ENCODE data around the gene SYCE3. TPM values are rescaled to one million over a fixed set of nuclear protein-coding genes. Genes with fewer than 3 reads are reported as not detected.

Gene SYCE3
- total RNA-seq, 2 donors from 2014 or later = not detected

- H3K4me3 ChIP-seq = no peak overlapping the region
- TF ChIP-seq, protein P1, sequence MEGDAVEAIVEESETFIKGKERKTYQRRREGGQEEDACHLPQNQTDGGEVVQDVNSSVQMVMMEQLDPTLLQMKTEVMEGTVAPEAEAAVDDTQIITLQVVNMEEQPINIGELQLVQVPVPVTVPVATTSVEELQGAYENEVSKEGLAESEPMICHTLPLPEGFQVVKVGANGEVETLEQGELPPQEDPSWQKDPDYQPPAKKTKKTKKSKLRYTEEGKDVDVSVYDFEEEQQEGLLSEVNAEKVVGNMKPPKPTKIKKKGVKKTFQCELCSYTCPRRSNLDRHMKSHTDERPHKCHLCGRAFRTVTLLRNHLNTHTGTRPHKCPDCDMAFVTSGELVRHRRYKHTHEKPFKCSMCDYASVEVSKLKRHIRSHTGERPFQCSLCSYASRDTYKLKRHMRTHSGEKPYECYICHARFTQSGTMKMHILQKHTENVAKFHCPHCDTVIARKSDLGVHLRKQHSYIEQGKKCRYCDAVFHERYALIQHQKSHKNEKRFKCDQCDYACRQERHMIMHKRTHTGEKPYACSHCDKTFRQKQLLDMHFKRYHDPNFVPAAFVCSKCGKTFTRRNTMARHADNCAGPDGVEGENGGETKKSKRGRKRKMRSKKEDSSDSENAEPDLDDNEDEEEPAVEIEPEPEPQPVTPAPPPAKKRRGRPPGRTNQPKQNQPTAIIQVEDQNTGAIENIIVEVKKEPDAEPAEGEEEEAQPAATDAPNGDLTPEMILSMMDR (IDR thresholded peaks at IDR 0.05) = no peak
- no peaks in the 10 kb centered on the region for H3K4me1 ChIP-seq
- intact Hi-C loops (cut with DNase I) = no loop called here
- H3K9ac ChIP-seq (ENCODE audit: low read depth in 2 of 2, low read length in 2 of 2) = no peak overlapping the region
- peaks cover 27% of the 10 kb centered on the region for H3K27me3 ChIP-seq
- no peak for DNase-seq
- no peaks in the 10 kb centered on the region for H3K9me3 ChIP-seq
- H3K36me3 ChIP-seq = no peaks in the 10 kb centered on the region
- no peak overlapping the region for H3K27ac ChIP-seq
Observed at GRCh38 chr22:50606165-50606945, 43.6 kb upstream of the SYCE3 start.

DNA sequence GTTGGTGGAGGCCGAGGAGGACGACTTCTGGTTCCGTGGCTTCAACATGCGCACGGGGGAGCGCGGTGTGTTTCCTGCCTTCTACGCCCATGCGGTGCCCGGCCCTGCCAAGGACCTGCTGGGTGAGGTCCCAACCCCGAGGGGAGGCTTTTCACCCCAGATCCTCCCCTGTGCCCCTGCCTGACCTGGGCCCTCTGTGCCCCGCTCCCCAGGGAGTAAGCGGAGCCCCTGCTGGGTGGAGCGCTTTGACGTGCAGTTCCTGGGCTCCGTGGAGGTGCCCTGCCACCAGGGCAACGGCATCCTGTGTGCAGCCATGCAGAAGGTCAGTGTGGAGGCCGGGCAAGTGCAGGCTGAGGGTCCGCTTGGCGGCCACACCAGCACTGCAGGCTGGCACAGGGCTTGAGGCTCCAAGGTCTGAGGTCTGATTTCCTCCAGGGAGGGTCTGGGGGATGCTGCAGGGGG lies 42.9 kb upstream of the SYCE3 start:
- H3K4me1 ChIP-seq = no peaks in the 10 kb centered on the region
- H3K9ac ChIP-seq (ENCODE audit: low read depth in 2 of 2, low read length in 2 of 2) = no peak overlapping the region
- H3K27ac ChIP-seq = no peak overlapping the region
- DNase-seq = no peak
- no peaks in the 10 kb centered on the region for H3K36me3 ChIP-seq
- H3K9me3 ChIP-seq = no peaks in the 10 kb centered on the region
- TF ChIP-seq, protein P1 (IDR thresholded peaks at IDR 0.05) = no peak
- H3K4me3 ChIP-seq = no peak overlapping the region
- intact Hi-C loops (cut with DNase I) = no loop called here
- H3K27me3 ChIP-seq = peaks cover 32% of the 10 kb centered on the region

- no peak overlapping the region for H3K9ac ChIP-seq (ENCODE audit: low read depth in 2 of 2, low read length in 2 of 2)
- H3K27ac ChIP-seq = no peak overlapping the region
- no peaks in the 10 kb centered on the region for H3K36me3 ChIP-seq
- H3K4me3 ChIP-seq = no peak overlapping the region
- H3K9me3 ChIP-seq = no peaks in the 10 kb centered on the region
- intact Hi-C loops (cut with DNase I) = no loop called here
- H3K27me3 ChIP-seq = peaks cover 32% of the 10 kb centered on the region
- DNase-seq = no peak
- H3K4me1 ChIP-seq = no peaks in the 10 kb centered on the region
- TF ChIP-seq, protein P1 (IDR thresholded peaks at IDR 0.05) = no peak
Observed at GRCh38 chr22:50605002-50605612, 42.4 kb upstream of the SYCE3 start.

- no peaks in the 10 kb centered on the region for H3K9me3 ChIP-seq
- DNase-seq = no peak
- no peaks in the 10 kb centered on the region for H3K36me3 ChIP-seq
- H3K27ac ChIP-seq = no peak overlapping the region
- H3K27me3 ChIP-seq = peaks cover 37% of the 10 kb centered on the region
- H3K4me1 ChIP-seq = no peaks in the 10 kb centered on the region
- no peak overlapping the region for H3K9ac ChIP-seq (ENCODE audit: low read depth in 2 of 2, low read length in 2 of 2)
- H3K4me3 ChIP-seq = no peak overlapping the region
- intact Hi-C loops (cut with DNase I) = no loop called here
- TF ChIP-seq, protein P1 (IDR thresholded peaks at IDR 0.05) = no peak
Observed at GRCh38 chr22:50604256-50605001, 41.7 kb upstream of the SYCE3 start.

- H3K4me1 ChIP-seq = no peaks in the 10 kb centered on the region
- TF ChIP-seq, protein P1 (IDR thresholded peaks at IDR 0.05) = no peak
- intact Hi-C loops (cut with DNase I) = no loop called here
- peaks cover 45% of the 10 kb centered on the region for H3K27me3 ChIP-seq
- H3K36me3 ChIP-seq = no peaks in the 10 kb centered on the region
- no peak overlapping the region for H3K9ac ChIP-seq (ENCODE audit: low read depth in 2 of 2, low read length in 2 of 2)
- H3K4me3 ChIP-seq = no peak overlapping the region
- H3K27ac ChIP-seq = no peak overlapping the region
- H3K9me3 ChIP-seq = no peaks in the 10 kb centered on the region
- DNase-seq = no peak
Observed at GRCh38 chr22:50603511-50604255, 41.0 kb upstream of the SYCE3 start.

Data from colonic mucosa (tissue), 4 donors.